Gastrocnemius medialis (tissue), 4 donors: Measurements from ENCODE around the gene CYB5RL.

Source experiments
- POLR2A ChIP-seq, 2 donors: fragments of 450-650 bp; IDR thresholded peaks; one replicate each; pipeline ENCODE4 v1.6.1; 2017; ENCODE audit warnings: antibody characterized with exemption in 2 of 2, mild to moderate bottlenecking in 2 of 2, moderate library complexity in 2 of 2
- TF ChIP-seq, protein P1 (sequence below), 5 experiments: fragments of 450-650 bp in 3 of 5; fragments of 200-600 bp in 2 of 5; sonication (generic) in 2 of 5; IDR thresholded peaks in 4 of 5; conservative IDR thresholded peaks in 1 of 5; 1 replicate in 4 of 5; 2 replicates in 1 of 5; pipeline ENCODE4 v1.5.1; 2016 to 2019; ENCODE audit warnings: antibody characterized with exemption in 5 of 5, mild to moderate bottlenecking in 3 of 5, moderate library complexity in 3 of 5

- TF ChIP-seq, protein P1, sequence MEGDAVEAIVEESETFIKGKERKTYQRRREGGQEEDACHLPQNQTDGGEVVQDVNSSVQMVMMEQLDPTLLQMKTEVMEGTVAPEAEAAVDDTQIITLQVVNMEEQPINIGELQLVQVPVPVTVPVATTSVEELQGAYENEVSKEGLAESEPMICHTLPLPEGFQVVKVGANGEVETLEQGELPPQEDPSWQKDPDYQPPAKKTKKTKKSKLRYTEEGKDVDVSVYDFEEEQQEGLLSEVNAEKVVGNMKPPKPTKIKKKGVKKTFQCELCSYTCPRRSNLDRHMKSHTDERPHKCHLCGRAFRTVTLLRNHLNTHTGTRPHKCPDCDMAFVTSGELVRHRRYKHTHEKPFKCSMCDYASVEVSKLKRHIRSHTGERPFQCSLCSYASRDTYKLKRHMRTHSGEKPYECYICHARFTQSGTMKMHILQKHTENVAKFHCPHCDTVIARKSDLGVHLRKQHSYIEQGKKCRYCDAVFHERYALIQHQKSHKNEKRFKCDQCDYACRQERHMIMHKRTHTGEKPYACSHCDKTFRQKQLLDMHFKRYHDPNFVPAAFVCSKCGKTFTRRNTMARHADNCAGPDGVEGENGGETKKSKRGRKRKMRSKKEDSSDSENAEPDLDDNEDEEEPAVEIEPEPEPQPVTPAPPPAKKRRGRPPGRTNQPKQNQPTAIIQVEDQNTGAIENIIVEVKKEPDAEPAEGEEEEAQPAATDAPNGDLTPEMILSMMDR (IDR thresholded peaks at IDR 0.05 in 4 of 5, conservative IDR thresholded peaks at IDR 0.05 in 1 of 5) = no peak
- TF ChIP-seq POLR2A (IDR thresholded peaks at IDR 0.05) = no peak
These were observed 22.1 kb downstream of the CYB5RL start for GRCh38 chr1:54177726-54178125.
